Suprapubic skin (tissue), 4 donors: Measurements from ENCODE around the gene PANK1. TPM values are rescaled to one million over a fixed set of nuclear protein-coding genes. Genes with fewer than 3 reads are reported as not detected.

Source experiments
- DNase-seq, 2 donors: peaks; one replicate each; pipeline ENCODE4 v3.0.0-alpha.2; 2019; ENCODE audit warnings: low spot score in 2 of 2
- H3K27ac ChIP-seq: fragments of 200-600 bp; sonication (generic); one replicate; pipeline ENCODE4 v1.5.1; 2019
- H3K27me3 ChIP-seq: fragments of 200-600 bp; sonication (generic); one replicate; pipeline ENCODE4 v1.5.1; 2019
- H3K36me3 ChIP-seq: fragments of 200-600 bp; sonication (generic); one replicate; pipeline ENCODE4 v1.5.1; 2019
- H3K4me1 ChIP-seq: fragments of 200-600 bp; sonication (generic); one replicate; pipeline ENCODE4 v1.5.1; 2019
- H3K4me3 ChIP-seq: fragments of 200-600 bp; sonication (generic); one replicate; pipeline ENCODE4 v1.5.1; 2019; ENCODE audit warnings: mild to moderate bottlenecking
- H3K9me3 ChIP-seq: fragments of 200-600 bp; sonication (generic); one replicate; pipeline ENCODE4 v1.5.1; 2019
- EP300 ChIP-seq: sonication (generic); formaldehyde crosslinking; IDR thresholded peaks from one replicate; pipeline ENCODE4 v1.6.1; 2017; ENCODE audit warnings: antibody characterized with exemption
- POLR2A ChIP-seq, 2 donors: fragments of 450-650 bp; IDR thresholded peaks; one replicate each; pipeline ENCODE4 v1.6.1; 2017; ENCODE audit warnings: antibody characterized with exemption in 2 of 2, mild to moderate bottlenecking in 2 of 2, moderate library complexity in 2 of 2
- POLR2AphosphoS5 ChIP-seq, 3 donors: sonication (generic); formaldehyde crosslinking; IDR thresholded peaks; one replicate each; pipeline ENCODE4 v1.6.1; 2017; ENCODE audit warnings: antibody characterized with exemption in 3 of 3
- WGBS: methylation state at CpG from one replicate; pipeline ENCODE4 v1.1.5; 2018; 5-methylcytosine and 5-hydroxymethylcytosine counted together
- total RNA-seq, 4 donors: library from RNA; depleted of rRNA; stranded (reverse); fragments of >200 nt; gene quantifications; one replicate each; pipeline ENCODE4 v1.1.0, GENCODE V29; 2016
- TF ChIP-seq, protein P1 (sequence below), 2 donors: fragments of 200-600 bp in 1 of 2; fragments of 450-650 bp in 1 of 2; sonication (generic) in 1 of 2; IDR thresholded peaks; one replicate each; pipeline ENCODE4 v1.5.1; 2016 to 2019; ENCODE audit warnings: antibody characterized with exemption in 2 of 2, mild to moderate bottlenecking in 1 of 2, moderate library complexity in 1 of 2

The PANK1 gene
- total RNA-seq, 4 donors from 2014 or later, result 8.2 to 43.1 (median 33.1) TPM

DNA sequence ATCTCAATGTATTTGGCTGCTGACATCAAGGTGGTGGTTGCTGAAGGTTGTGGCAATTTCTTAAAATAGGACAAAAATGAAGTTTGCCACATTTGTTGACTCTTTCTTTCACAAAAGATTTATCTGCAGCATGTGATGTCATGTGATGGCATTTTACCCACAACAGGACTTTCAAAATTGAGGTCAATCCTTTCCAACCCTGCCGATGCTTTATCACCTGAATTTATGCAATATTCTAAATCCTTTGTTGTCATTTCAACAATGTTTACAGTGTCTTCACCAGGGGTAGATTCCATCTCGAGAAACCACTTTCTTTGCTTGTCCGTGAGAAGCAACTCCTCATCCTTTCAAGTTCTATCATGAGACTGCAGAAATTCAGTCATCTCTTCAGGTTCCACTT, 69.0 kb downstream of the PANK1 start:
- no peaks in the 10 kb centered on the region for H3K4me1 ChIP-seq
- 83% methylated on average over 3 of the region's 3 CpGs for WGBS
- H3K27ac ChIP-seq, result no peak overlapping the region
- H3K4me3 ChIP-seq, result no peak overlapping the region
- TF ChIP-seq, protein P1, sequence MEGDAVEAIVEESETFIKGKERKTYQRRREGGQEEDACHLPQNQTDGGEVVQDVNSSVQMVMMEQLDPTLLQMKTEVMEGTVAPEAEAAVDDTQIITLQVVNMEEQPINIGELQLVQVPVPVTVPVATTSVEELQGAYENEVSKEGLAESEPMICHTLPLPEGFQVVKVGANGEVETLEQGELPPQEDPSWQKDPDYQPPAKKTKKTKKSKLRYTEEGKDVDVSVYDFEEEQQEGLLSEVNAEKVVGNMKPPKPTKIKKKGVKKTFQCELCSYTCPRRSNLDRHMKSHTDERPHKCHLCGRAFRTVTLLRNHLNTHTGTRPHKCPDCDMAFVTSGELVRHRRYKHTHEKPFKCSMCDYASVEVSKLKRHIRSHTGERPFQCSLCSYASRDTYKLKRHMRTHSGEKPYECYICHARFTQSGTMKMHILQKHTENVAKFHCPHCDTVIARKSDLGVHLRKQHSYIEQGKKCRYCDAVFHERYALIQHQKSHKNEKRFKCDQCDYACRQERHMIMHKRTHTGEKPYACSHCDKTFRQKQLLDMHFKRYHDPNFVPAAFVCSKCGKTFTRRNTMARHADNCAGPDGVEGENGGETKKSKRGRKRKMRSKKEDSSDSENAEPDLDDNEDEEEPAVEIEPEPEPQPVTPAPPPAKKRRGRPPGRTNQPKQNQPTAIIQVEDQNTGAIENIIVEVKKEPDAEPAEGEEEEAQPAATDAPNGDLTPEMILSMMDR (IDR thresholded peaks at IDR 0.05), result no peak
- no peak for TF ChIP-seq EP300
- TF ChIP-seq POLR2A (IDR thresholded peaks at IDR 0.05), result no peak
- no peak for TF ChIP-seq POLR2AphosphoS5 (IDR thresholded peaks at IDR 0.05)
- H3K9me3 ChIP-seq, result no peaks in the 10 kb centered on the region
- no peaks in the 10 kb centered on the region for H3K36me3 ChIP-seq
- no peak for DNase-seq
- no peaks in the 10 kb centered on the region for H3K27me3 ChIP-seq

DNA sequence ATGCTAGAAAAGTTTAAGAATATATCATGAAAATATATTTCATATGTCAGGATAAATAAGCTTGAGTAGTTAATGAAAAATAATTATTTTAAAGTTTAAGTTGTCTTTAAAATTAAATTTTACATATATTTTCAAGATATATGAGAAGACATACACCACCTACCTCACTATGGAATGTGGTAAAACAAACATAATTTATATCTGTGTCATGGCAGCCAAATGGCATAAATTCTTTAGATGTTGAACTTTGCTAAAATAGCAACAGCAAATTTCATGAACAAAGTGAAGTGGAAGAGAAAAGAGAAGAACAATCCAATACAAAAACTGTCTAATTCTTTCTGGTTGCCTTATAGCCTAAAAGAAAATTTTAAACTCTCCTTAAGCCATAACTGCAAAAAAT, 70.0 kb downstream of the PANK1 start:
- TF ChIP-seq, protein P1 (IDR thresholded peaks at IDR 0.05), result no peak
- TF ChIP-seq EP300, result no peak
- TF ChIP-seq POLR2A (IDR thresholded peaks at IDR 0.05), result no peak
- TF ChIP-seq POLR2AphosphoS5 (IDR thresholded peaks at IDR 0.05), result no peak
- no peaks in the 10 kb centered on the region for H3K9me3 ChIP-seq
- no peak for DNase-seq
- H3K4me3 ChIP-seq, result no peak overlapping the region
- H3K4me1 ChIP-seq, result no peaks in the 10 kb centered on the region
- H3K27me3 ChIP-seq, result no peaks in the 10 kb centered on the region
- no peaks in the 10 kb centered on the region for H3K36me3 ChIP-seq
- H3K27ac ChIP-seq, result no peak overlapping the region

DNA sequence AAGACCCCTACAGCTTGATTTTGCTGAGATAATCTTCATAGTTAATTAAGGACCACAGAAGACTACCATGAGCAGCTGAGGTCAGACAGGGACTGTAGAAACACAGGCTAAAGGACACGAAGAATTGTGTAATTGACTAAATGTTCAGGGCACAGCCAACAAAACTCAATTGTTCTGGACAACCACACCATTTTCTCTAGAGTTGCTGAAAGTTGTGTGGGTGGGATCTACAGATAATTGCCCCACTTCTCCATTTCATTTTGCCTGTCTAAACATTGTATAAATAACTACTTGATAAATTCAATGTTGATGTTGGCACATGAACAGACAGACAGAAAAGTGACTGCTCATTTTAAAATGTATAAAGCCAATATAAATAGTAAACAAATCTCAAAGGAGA, 70.7 kb downstream of the PANK1 start:
- WGBS, result 71% methylated on average over 1 of the region's 1 CpG
- H3K36me3 ChIP-seq, result no peaks in the 10 kb centered on the region
- TF ChIP-seq POLR2A (IDR thresholded peaks at IDR 0.05) (no peak), POLR2AphosphoS5 (IDR thresholded peaks at IDR 0.05) (no peak), EP300 (no peak)
- TF ChIP-seq, protein P1 (IDR thresholded peaks at IDR 0.05), result no peak
- H3K27ac ChIP-seq, result no peak overlapping the region
- DNase-seq, result no peak
- no peak overlapping the region for H3K4me3 ChIP-seq
- no peaks in the 10 kb centered on the region for H3K9me3 ChIP-seq
- no peaks in the 10 kb centered on the region for H3K4me1 ChIP-seq
- no peaks in the 10 kb centered on the region for H3K27me3 ChIP-seq

DNA sequence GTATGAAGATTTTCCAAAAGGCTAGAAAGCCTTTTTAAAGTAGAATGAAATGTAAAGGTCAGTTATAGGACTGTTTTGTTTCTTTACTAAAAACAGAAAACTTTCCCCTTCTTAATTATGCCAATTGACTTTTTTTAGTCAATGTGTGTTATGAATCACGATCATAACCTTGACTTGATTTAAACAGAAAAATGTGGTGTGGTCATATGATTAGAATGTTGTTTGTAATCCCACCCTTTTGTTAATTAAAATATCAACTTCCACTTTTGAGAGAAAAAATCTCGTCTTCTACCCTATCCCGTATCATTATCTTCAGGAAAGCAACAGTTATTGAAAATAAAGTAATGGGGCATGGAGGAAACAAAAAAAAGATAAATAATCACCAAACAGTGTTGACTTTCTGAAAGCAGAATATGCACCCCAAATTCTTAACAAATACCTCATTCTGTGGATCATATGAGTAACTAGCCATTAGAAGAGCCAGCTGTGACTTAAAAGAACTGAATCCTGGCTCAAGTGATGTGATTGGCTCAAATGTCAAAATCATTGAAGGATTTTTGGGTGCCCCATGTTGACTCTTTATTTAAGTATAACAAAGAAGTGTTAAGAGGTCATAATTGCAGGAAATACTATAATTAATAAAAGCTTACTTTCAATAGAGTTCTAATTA, 77.3 kb downstream of the PANK1 start:
- Histone ChIP-seq H3K4me1 (no peaks in the 10 kb centered on the region), H3K9me3 (no peaks in the 10 kb centered on the region), H3K27me3 (no peaks in the 10 kb centered on the region), H3K4me3 (no peak overlapping the region), H3K27ac (no peak overlapping the region), H3K36me3 (no peaks in the 10 kb centered on the region)
- no peak for DNase-seq
- TF ChIP-seq POLR2A (IDR thresholded peaks at IDR 0.05) (no peak), EP300 (no peak), POLR2AphosphoS5 (IDR thresholded peaks at IDR 0.05) (no peak)
- TF ChIP-seq, protein P1 (IDR thresholded peaks at IDR 0.05), result no peak
- WGBS, result 63% methylated on average over 3 of the region's 3 CpGs

DNA sequence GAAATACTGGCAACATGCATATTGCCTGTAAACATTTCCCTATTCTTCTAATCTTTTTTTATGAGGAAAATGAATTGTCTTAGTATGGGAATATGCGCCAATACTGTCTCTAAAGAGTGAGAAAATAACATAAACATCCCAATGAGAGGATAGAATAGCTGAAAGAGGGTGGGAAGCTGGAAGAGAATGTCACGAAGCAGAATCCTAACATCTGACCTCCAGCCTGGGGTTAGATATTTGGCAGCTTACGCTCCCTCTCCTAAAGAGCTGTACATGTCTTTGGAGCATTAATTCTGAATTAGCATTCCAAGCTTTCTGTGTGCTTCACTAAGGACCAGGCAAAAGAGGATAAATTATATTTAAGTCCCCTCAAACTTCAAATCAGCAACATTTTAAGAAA, 78.0 kb downstream of the PANK1 start:
- Histone ChIP-seq H3K4me1 (no peaks in the 10 kb centered on the region), H3K4me3 (no peak overlapping the region), H3K27ac (no peak overlapping the region), H3K27me3 (no peaks in the 10 kb centered on the region), H3K9me3 (no peaks in the 10 kb centered on the region), H3K36me3 (no peaks in the 10 kb centered on the region)
- 86% methylated on average over 3 of the region's 3 CpGs for WGBS
- no peak for DNase-seq
- TF ChIP-seq POLR2A (IDR thresholded peaks at IDR 0.05) (no peak), EP300 (no peak), POLR2AphosphoS5 (IDR thresholded peaks at IDR 0.05) (no peak)
- TF ChIP-seq, protein P1 (IDR thresholded peaks at IDR 0.05), result no peak
